ENCODE measurements around the gene CES2.

The CES2 gene

GRCh38 chr16:66948134-66948836 is 13.0 kb downstream of the CES2 start:
- Histone ChIP-seq H3K9me3 (ENCODE audit: low read depth, low read length) (no peaks in the 10 kb centered on the region), H3K36me3 (ENCODE audit: insufficient read depth, low read length) (no peaks in the 10 kb centered on the region), H3K9ac (ENCODE audit: insufficient read length) (no peak overlapping the region), H3K4me3 (no peak overlapping the region), H3K27ac (no peak overlapping the region)
- no peak for TF ChIP-seq POLR2AphosphoS5 (IDR thresholded peaks at IDR 0.05; ENCODE audit: borderline replicate concordance, low read depth, low read length)
- TF ChIP-seq EZH2 (IDR thresholded peaks at IDR 0.05) = no peak
- no peak for TF ChIP-seq FOXP2 (optimal IDR thresholded peaks at IDR 0.05; ENCODE audit: control extremely low read depth, extremely low read length, insufficient read depth)
- DNase-seq (ENCODE audit: low read depth, low spot score) = no peak

- DNase-seq (ENCODE audit: low read depth, low spot score) = no peak
- Histone ChIP-seq H3K9ac (ENCODE audit: insufficient read length) (no peak overlapping the region), H3K4me3 (no peak overlapping the region), H3K36me3 (ENCODE audit: insufficient read depth, low read length) (no peaks in the 10 kb centered on the region), H3K9me3 (ENCODE audit: low read depth, low read length) (no peaks in the 10 kb centered on the region), H3K27ac (no peak overlapping the region)
- TF ChIP-seq EZH2 (IDR thresholded peaks at IDR 0.05) (no peak), POLR2AphosphoS5 (IDR thresholded peaks at IDR 0.05; ENCODE audit: borderline replicate concordance, low read depth, low read length) (no peak), FOXP2 (optimal IDR thresholded peaks at IDR 0.05; ENCODE audit: control extremely low read depth, extremely low read length, insufficient read depth) (no peak)
Measured at GRCh38 chr16:66948837-66949225, 13.5 kb downstream of the CES2 start.

GRCh38 chr16:66949472-66949871 is 14.2 kb downstream of the CES2 start:
- Histone ChIP-seq H3K36me3 (ENCODE audit: insufficient read depth, low read length) (no peaks in the 10 kb centered on the region), H3K9me3 (ENCODE audit: low read depth, low read length) (no peaks in the 10 kb centered on the region), H3K27ac (no peak overlapping the region), H3K4me3 (no peak overlapping the region), H3K9ac (ENCODE audit: insufficient read length) (no peak overlapping the region)
- TF ChIP-seq EZH2 (IDR thresholded peaks at IDR 0.05) (no peak), POLR2AphosphoS5 (IDR thresholded peaks at IDR 0.05; ENCODE audit: borderline replicate concordance, low read depth, low read length) (no peak), FOXP2 (optimal IDR thresholded peaks at IDR 0.05; ENCODE audit: control extremely low read depth, extremely low read length, insufficient read depth) (no peak)
- DNase-seq (ENCODE audit: low read depth, low spot score) = no peak

DNA sequence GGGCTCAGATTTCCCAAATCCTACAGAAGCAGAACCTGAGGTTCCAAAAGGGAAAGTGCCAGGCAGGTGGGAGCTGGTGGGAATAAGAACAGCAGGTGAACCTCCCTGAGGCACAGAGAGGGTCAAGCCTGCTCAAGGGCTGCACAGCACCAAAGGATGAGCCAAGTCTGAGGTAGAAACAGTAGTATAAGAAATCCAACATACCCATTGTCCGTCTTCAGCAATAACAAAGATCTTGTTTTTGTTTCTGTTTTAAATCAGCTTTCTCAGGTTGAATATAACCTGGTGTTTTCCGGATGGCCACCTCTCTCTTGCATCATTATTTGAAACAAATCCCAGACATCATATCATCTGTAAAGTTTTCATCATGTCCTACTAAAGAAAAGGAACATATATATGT is 15.1 kb downstream of the CES2 start:
- no peak overlapping the region for H3K27ac ChIP-seq
- no peaks in the 10 kb centered on the region for H3K36me3 ChIP-seq (ENCODE audit: insufficient read depth, low read length)
- DNase-seq (ENCODE audit: low read depth, low spot score) = no peak
- TF ChIP-seq POLR2AphosphoS5 (IDR thresholded peaks at IDR 0.05; ENCODE audit: borderline replicate concordance, low read depth, low read length) (no peak), FOXP2 (optimal IDR thresholded peaks at IDR 0.05; ENCODE audit: control extremely low read depth, extremely low read length, insufficient read depth) (no peak), EZH2 (IDR thresholded peaks at IDR 0.05) (no peak)
- H3K9me3 ChIP-seq (ENCODE audit: low read depth, low read length) = no peaks in the 10 kb centered on the region
- no peak overlapping the region for H3K4me3 ChIP-seq
- H3K9ac ChIP-seq (ENCODE audit: insufficient read length) = no peak overlapping the region

DNA sequence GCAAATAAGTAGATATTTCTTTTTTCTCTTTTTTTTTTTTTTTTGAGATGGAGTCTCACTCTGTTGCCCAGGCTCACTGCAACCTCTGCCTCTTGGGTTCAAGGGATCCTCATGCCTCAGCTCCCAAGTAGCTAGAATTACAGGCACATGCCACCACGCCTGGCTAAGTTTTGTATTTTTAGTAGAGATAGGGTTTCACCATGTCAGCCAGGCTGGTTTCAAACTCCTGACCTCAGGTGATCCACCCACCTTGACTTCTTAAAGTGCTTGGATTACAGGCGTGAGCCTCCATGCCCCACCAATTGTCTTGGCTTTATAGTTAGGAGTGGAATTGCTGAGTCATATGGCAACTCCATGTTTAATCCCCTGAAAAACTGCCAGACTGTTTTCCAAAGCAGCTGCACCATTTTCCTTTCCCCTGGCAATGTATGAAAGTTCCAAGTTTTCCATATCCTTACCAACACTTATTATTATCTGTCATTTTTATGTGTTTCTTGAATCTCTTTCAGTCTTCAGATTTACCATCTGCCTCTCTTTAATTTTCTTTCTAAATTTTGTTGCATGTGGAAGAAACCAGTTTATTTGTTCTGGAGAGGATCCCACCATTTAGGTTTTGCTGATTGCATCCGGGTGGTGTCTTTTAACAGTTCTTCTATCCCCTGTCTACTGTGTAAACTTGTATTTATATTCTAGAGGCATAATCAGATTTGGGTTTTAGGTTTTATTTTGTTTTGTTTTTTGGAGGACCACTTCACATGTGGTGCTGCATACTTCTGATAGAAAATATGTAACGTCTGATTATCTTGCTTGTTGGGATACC is 15.9 kb downstream of the CES2 start:
- DNase-seq (ENCODE audit: low read depth, low spot score) = no peak
- no peaks in the 10 kb centered on the region for H3K36me3 ChIP-seq (ENCODE audit: insufficient read depth, low read length)
- TF ChIP-seq POLR2AphosphoS5 (IDR thresholded peaks at IDR 0.05; ENCODE audit: borderline replicate concordance, low read depth, low read length) = no peak
- TF ChIP-seq FOXP2 (optimal IDR thresholded peaks at IDR 0.05; ENCODE audit: control extremely low read depth, extremely low read length, insufficient read depth) = no peak
- TF ChIP-seq EZH2 (IDR thresholded peaks at IDR 0.05) = no peak

GRCh38 chr16:66952430-66953110 is 17.3 kb downstream of the CES2 start:
- Histone ChIP-seq H3K27ac (no peak overlapping the region), H3K36me3 (ENCODE audit: insufficient read depth, low read length) (no peaks in the 10 kb centered on the region), H3K9ac (ENCODE audit: insufficient read length) (no peak overlapping the region), H3K4me3 (no peak overlapping the region), H3K9me3 (ENCODE audit: low read depth, low read length) (no peaks in the 10 kb centered on the region)
- DNase-seq (ENCODE audit: low read depth, low spot score) = no peak
- TF ChIP-seq POLR2AphosphoS5 (IDR thresholded peaks at IDR 0.05; ENCODE audit: borderline replicate concordance, low read depth, low read length) = no peak
- no peak for TF ChIP-seq EZH2 (IDR thresholded peaks at IDR 0.05)
- no peak for TF ChIP-seq FOXP2 (optimal IDR thresholded peaks at IDR 0.05; ENCODE audit: control extremely low read depth, extremely low read length, insufficient read depth)

More for the DNA sequence above, 15.9 kb downstream of the CES2 start:
- Histone ChIP-seq H3K9me3 (ENCODE audit: low read depth, low read length) (no peaks in the 10 kb centered on the region), H3K27ac (no peak overlapping the region), H3K4me3 (no peak overlapping the region), H3K9ac (ENCODE audit: insufficient read length) (no peak overlapping the region)

DNA sequence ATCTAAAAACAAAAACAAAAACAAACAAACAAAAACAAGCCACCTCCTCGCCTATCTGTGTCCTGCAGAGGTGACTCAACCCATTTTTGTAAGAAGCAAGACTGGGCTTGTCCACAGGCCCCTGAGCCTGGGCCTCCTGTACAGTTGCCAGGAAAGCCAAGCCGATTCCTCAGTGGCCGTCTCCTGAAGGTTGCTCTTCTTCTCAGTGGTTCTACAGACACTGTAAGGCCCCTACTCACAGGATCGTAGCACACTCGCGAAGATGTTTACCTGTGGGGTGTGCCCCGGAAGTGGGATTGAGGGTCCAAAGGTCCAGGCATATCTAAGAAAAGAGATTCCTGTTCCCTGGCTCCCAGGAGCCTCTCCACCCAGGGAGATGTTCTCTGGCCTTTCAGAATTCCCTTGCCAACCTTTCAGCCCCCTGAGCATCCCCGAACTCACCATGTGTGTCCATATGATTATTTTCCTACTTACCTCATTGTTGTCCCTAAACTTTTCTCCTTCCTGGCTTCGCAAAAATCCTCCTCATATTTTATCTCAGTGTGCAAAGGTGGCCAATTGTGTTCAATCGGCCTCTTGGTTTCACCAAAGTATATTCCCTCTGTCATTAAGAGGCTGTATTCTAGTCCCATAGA is 18.3 kb downstream of the CES2 start:
- Histone ChIP-seq H3K27ac (no peak overlapping the region), H3K36me3 (ENCODE audit: insufficient read depth, low read length) (no peaks in the 10 kb centered on the region), H3K4me3 (no peak overlapping the region), H3K9me3 (ENCODE audit: low read depth, low read length) (no peaks in the 10 kb centered on the region), H3K9ac (ENCODE audit: insufficient read length) (no peak overlapping the region)
- TF ChIP-seq POLR2AphosphoS5 (IDR thresholded peaks at IDR 0.05; ENCODE audit: borderline replicate concordance, low read depth, low read length) (no peak), EZH2 (IDR thresholded peaks at IDR 0.05) (no peak), FOXP2 (optimal IDR thresholded peaks at IDR 0.05; ENCODE audit: control extremely low read depth, extremely low read length, insufficient read depth) (no peak)
- DNase-seq (ENCODE audit: low read depth, low spot score) = no peak

Measured in SK-N-MC (cell line).